NB4 (cell line): ENCODE data around the gene RNF150.
"Not testable (repeated sequence)": the region's sequence is repeated elsewhere in the genome, so short reads cannot be mapped to it uniquely, and the experiment has no call there.

Experiments used
- CTCF ChIP-seq: IDR thresholded peaks from one replicate; pipeline ENCODE4 v1.5.1; 2012; ENCODE audit warnings: low read depth, low read length
- MAX ChIP-seq: IDR thresholded peaks from 2 replicates; pipeline ENCODE4 v1.6.1; 2011; ENCODE audit warnings: low read depth, low read length
- MYC ChIP-seq: IDR thresholded peaks from 2 replicates; pipeline ENCODE4 v1.6.1; 2011; ENCODE audit warnings: low read depth, low read length
- POLR2A ChIP-seq: IDR thresholded peaks from 2 replicates; pipeline ENCODE4 v1.6.1; 2011; ENCODE audit warnings: mild to moderate bottlenecking; ENCODE audit not compliant: insufficient read length; ENCODE audit errors: extremely low read depth

- not testable (repeated sequence) for TF ChIP-seq CTCF, POLR2A, MAX, MYC
Measured at GRCh38 chr4:141165001-141165400, 31.7 kb upstream of the RNF150 start.
